ENCODE data around the gene LRBA. TPM values are rescaled to one million over a fixed set of nuclear protein-coding genes. Genes with fewer than 3 reads are reported as not detected.
"Not testable (repeated sequence)": the region's sequence is repeated elsewhere in the genome, so short reads cannot be mapped to it uniquely, and the experiment has no call there.

Gene LRBA
- total RNA-seq, 1 donor from 2014 or later, result 46.2 TPM

DNA sequence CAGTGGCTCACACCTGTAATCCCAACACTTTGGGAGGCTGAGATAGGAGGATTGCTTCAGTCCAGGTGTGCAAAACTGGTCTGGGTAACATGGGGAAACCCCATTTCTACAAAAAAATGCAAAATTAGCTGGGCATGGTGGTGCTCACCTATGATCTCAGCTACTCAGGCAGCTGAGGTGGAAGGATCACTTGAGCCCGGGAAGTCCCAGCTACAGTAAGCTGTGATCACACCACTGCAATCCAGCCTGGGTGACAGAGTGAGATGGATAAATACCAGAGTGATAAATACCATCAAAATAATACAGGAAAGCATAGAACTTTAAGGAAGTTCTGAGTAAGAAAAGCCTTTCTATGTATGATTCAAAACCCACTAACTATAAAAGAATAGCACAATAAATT lies 52.8 kb downstream of the LRBA start:
- TF ChIP-seq, protein P1, sequence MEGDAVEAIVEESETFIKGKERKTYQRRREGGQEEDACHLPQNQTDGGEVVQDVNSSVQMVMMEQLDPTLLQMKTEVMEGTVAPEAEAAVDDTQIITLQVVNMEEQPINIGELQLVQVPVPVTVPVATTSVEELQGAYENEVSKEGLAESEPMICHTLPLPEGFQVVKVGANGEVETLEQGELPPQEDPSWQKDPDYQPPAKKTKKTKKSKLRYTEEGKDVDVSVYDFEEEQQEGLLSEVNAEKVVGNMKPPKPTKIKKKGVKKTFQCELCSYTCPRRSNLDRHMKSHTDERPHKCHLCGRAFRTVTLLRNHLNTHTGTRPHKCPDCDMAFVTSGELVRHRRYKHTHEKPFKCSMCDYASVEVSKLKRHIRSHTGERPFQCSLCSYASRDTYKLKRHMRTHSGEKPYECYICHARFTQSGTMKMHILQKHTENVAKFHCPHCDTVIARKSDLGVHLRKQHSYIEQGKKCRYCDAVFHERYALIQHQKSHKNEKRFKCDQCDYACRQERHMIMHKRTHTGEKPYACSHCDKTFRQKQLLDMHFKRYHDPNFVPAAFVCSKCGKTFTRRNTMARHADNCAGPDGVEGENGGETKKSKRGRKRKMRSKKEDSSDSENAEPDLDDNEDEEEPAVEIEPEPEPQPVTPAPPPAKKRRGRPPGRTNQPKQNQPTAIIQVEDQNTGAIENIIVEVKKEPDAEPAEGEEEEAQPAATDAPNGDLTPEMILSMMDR (IDR thresholded peaks at IDR 0.05), result no peak
- Histone ChIP-seq H3K4me3 (no peak overlapping the region), H3K27ac (no peak overlapping the region), H3K4me1 (peaks cover 8% of the 10 kb centered on the region), H3K9me3 (peaks cover 9% of the 10 kb centered on the region), H3K36me3 (no peaks in the 10 kb centered on the region), H3K27me3 (ENCODE audit: low read depth) (no peaks in the 10 kb centered on the region)
- no peak for DNase-seq
- ATAC-seq, result peak; percentile 61 to 81
- intact Hi-C loops (cut with DNase I), result no loop called here

DNA sequence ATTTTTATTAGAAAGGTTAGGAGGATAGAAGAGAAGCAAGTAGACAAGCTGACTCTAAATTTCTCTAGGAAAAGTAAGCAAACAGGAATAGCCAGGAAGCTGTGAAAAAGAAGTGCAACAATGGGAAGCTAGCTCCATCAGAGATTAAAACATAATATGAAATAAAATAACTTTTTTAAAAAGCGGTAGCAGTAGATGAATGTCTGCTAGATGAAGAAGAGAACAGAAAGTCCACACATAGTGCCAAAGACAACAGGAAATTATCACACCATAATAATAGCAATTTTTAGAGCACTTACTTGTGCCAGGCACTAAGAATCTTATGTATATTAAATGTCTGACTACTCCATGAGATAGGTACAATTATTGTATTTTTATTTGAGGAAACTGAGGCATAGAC lies 53.5 kb downstream of the LRBA start:
- no peaks in the 10 kb centered on the region for H3K27me3 ChIP-seq (ENCODE audit: low read depth)
- no peaks in the 10 kb centered on the region for H3K36me3 ChIP-seq
- H3K27ac ChIP-seq, result no peak overlapping the region
- H3K9me3 ChIP-seq, result peaks cover 9% of the 10 kb centered on the region
- intact Hi-C loops (cut with DNase I), result no loop called here
- H3K4me3 ChIP-seq, result no peak overlapping the region
- TF ChIP-seq, protein P1 (IDR thresholded peaks at IDR 0.05), result no peak
- ATAC-seq (no peak), DNase-seq (no peak)
- peaks cover 8% of the 10 kb centered on the region for H3K4me1 ChIP-seq

DNA sequence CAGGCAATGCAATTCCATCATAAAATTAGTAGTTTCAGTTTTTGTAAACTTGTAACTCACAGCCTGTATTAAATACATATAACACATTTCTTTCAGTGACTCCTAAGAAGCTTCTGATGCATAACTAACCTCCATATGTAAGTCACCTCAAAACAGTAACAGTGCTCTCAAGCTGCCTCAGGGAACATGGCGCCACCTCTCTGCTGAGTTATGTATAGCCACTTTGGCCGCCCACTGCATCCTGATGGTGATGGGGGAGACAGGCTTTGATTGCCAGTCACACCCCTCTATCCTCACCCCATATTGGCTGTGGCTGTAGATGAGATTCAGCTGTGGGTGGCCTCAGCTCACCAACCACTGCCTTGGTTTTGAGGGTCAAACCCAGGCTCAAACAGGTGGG lies 54.3 kb downstream of the LRBA start:
- H3K27me3 ChIP-seq (ENCODE audit: low read depth), result no peaks in the 10 kb centered on the region
- DNase-seq (no peak), ATAC-seq (peak; percentile 73 to 78)
- no peaks in the 10 kb centered on the region for H3K36me3 ChIP-seq
- peaks cover 9% of the 10 kb centered on the region for H3K9me3 ChIP-seq
- TF ChIP-seq, protein P1 (IDR thresholded peaks at IDR 0.05), result peak; percentile 49
- intact Hi-C loops (cut with DNase I), result no loop called here
- H3K4me3 ChIP-seq, result no peak overlapping the region
- no peak overlapping the region for H3K27ac ChIP-seq
- H3K4me1 ChIP-seq, result peaks cover 8% of the 10 kb centered on the region

DNA sequence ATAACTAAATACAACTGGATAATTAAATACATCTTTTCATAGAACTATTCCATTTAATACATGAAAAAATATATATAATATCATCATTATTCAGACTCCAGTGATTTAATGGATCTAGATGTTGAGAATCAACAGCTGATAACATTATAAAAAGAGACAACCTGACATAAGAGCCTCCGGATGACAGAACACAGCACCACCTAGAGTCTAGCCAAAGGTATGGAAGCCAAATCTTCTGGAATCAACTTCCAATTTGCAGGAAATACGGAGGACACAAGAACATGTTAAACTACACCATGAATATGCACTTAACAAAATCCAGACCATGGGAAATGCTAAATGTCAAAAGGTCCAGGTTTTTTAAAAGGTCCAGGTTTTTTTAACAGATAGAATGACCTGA lies 55.0 kb downstream of the LRBA start:
- Histone ChIP-seq H3K4me3 (no peak overlapping the region), H3K36me3 (no peaks in the 10 kb centered on the region), H3K27ac (no peak overlapping the region), H3K27me3 (ENCODE audit: low read depth) (no peaks in the 10 kb centered on the region), H3K9me3 (peaks cover 9% of the 10 kb centered on the region), H3K4me1 (peaks cover 4% of the 10 kb centered on the region)
- DNase-seq (no peak), ATAC-seq (peak; percentile 60 to 72)
- TF ChIP-seq, protein P1 (IDR thresholded peaks at IDR 0.05), result peak; percentile 48
- intact Hi-C loops (cut with DNase I), result no loop called here

DNA sequence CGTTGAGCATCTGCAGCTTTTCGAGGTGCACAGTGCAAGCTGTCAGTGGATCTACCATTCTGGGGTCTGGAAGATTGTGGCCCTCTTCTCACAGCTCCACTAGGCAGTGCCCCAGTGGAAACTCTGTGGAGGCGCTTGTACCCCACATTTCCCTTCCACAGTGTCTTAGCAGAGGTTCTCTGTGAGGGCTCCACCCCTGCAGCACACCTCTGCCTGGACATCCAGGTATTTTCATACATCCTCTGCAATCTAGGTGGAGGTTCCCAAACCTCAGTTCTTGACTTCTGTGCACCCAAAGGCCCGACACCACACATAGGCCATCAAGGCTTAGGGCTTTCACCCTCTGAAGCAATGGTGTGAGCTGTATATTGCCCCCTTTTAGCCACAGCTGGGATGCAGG lies 57.1 kb downstream of the LRBA start:
- H3K9me3 ChIP-seq; H3K27ac ChIP-seq; DNase-seq; intact Hi-C loops (cut with DNase I); H3K4me1 ChIP-seq; H3K36me3 ChIP-seq; H3K4me3 ChIP-seq; H3K27me3 ChIP-seq (ENCODE audit: low read depth); ATAC-seq: not testable (repeated sequence)

DNA sequence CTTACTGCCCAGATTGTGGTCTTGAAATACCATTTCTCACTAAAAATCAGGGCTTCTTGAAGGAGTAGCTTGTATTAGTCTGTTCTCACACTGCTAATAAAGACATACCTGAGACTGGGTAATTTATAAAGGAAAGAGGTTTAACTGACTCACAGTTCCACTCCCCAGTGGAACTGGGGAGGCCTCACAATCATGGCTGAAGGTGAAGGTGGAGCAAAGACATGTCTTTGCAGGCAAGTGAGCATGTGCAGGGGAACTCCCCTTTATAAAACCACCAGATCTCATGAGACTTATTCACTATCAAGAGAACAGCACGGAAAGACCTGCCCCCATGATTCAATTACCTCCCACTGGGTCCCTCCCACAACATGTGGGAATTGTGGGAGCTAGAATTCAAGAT lies 58.0 kb downstream of the LRBA start:
- DNase-seq; H3K4me1 ChIP-seq; H3K27me3 ChIP-seq (ENCODE audit: low read depth); intact Hi-C loops (cut with DNase I); H3K4me3 ChIP-seq; ATAC-seq; H3K9me3 ChIP-seq; H3K27ac ChIP-seq; H3K36me3 ChIP-seq: not testable (repeated sequence)

DNA sequence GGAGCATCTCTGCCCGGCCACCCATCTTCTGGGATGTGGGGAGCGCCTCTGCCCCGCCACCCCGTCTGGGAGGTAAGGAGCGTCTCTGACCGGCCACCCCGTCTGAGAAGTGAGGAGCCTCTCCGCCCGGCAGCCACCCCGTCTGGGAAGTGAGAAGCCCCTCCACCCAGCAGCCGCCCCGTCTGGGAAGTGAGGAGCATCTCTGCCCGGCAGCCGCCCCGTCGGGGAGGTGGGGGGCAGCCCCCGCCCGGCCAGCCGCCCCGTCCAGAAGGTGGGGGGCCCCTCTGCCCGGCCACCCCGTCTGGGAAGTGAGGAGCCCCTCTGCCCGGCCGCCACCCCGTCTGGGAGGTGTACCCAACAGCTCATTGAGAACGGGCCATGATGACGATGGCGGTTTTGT lies 61.2 kb downstream of the LRBA start:
- H3K9me3 ChIP-seq; intact Hi-C loops (cut with DNase I); DNase-seq; H3K36me3 ChIP-seq; H3K27ac ChIP-seq; H3K27me3 ChIP-seq (ENCODE audit: low read depth); H3K4me3 ChIP-seq; ATAC-seq: not testable (repeated sequence)
- peaks cover 14% of the 10 kb centered on the region for H3K4me1 ChIP-seq

Measured in lower lobe of right lung (tissue), 2 donors.